Stomach (tissue), 9 donors: ENCODE data around the gene AGAP1. TPM values are rescaled to one million over a fixed set of nuclear protein-coding genes. Genes with fewer than 3 reads are reported as not detected.

Experiments
- DNase-seq, 2 donors: peaks; one replicate each; pipeline versions ENCODE4 v3.0.0 to v3.0.0-alpha.2; 2013 to 2019
- H3K27ac ChIP-seq, 5 donors: fragments of 200-600 bp in 4 of 5; sonication (generic) in 4 of 5; one replicate each; pipeline ENCODE4 v1.5.1; 2013 to 2019; ENCODE audit warnings: mild to moderate bottlenecking in 1 of 5, moderate library complexity in 1 of 5
- H3K27me3 ChIP-seq, 3 donors: fragments of 200-600 bp; sonication (generic); one replicate each; pipeline ENCODE4 v1.5.1; 2017 to 2019; ENCODE audit warnings: mixed run types in 1 of 3
- H3K36me3 ChIP-seq, 4 donors: fragments of 200-600 bp; sonication (generic); 1 replicate in 3 of 4; 2 replicates in 1 of 4; pipeline ENCODE4 v1.5.1; 2016 to 2019
- H3K4me1 ChIP-seq, 4 donors: fragments of 200-600 bp; sonication (generic); one replicate each; pipeline ENCODE4 v1.5.1; 2016 to 2019
- H3K4me3 ChIP-seq, 4 donors: fragments of 200-600 bp; sonication (generic) in 3 of 4; one replicate each; pipeline ENCODE4 v1.5.1; 2016 to 2019; ENCODE audit warnings: mild to moderate bottlenecking in 1 of 4
- H3K9me3 ChIP-seq, 4 donors: fragments of 200-600 bp; sonication (generic); one replicate each; pipeline ENCODE4 v1.5.1; 2016 to 2019
- EP300 ChIP-seq: sonication (generic); formaldehyde crosslinking; IDR thresholded peaks from one replicate; pipeline ENCODE4 v1.6.1; 2017; ENCODE audit warnings: antibody characterized with exemption
- POLR2A ChIP-seq, 4 donors: fragments of 450-650 bp; IDR thresholded peaks; one replicate each; pipeline ENCODE4 v1.6.1; 2016; ENCODE audit warnings: antibody characterized with exemption in 4 of 4, control low read depth in 2 of 4, mild to moderate bottlenecking in 1 of 4, moderate library complexity in 1 of 4
- POLR2AphosphoS5 ChIP-seq, 3 donors: sonication (generic); formaldehyde crosslinking; IDR thresholded peaks; one replicate each; pipeline ENCODE4 v1.6.1; 2016; ENCODE audit warnings: antibody characterized with exemption in 3 of 3
- WGBS, 5 donors: extraction: QIAGEN DNeasy Blood & Tissue Kit in 3 of 5; methylation state at CpG; one replicate each; pipeline versions ENCODE4 v1.1.5 to v1.1.7; 2013 to 2018; 5-methylcytosine and 5-hydroxymethylcytosine counted together
- intact Hi-C: fragments of 100-400 bp; cut with DNase I; formaldehyde crosslinking; loops from one replicate; pipeline ENCODE4 v1.15.1; 2023; ENCODE audit warnings: low total_unique reads
- polyA plus RNA-seq, 3 donors: library from polyadenylated mRNA; stranded (reverse); fragments of 200-250 nt; gene quantifications; one replicate each; pipeline ENCODE4 v1.2.3, GENCODE V29; 2013
- total RNA-seq, 5 donors: library from RNA; depleted of rRNA; stranded (reverse); fragments of >200 nt; gene quantifications; one replicate each; pipeline versions ENCODE4 v1.1.0 to v1.2.3, GENCODE V29; 2014 to 2016
- TF ChIP-seq, protein P1 (sequence below), 7 experiments: fragments of 450-650 bp in 4 of 7; fragments of 200-600 bp in 3 of 7; sonication (generic) in 3 of 7; IDR thresholded peaks; one replicate each; pipeline ENCODE4 v1.5.1; 2016 to 2019; ENCODE audit warnings: antibody characterized with exemption in 7 of 7, control low read depth in 2 of 7, mild to moderate bottlenecking in 1 of 7
- donor health status: healthy with polysubstance abuse.
- donor health status: Bipolar disorder and iron deficiency.
- donor health status: healthy.

The AGAP1 gene
- total and polyA plus RNA-seq, 8 donors: 4.2 to 139 (median 35.0) TPM

DNA sequence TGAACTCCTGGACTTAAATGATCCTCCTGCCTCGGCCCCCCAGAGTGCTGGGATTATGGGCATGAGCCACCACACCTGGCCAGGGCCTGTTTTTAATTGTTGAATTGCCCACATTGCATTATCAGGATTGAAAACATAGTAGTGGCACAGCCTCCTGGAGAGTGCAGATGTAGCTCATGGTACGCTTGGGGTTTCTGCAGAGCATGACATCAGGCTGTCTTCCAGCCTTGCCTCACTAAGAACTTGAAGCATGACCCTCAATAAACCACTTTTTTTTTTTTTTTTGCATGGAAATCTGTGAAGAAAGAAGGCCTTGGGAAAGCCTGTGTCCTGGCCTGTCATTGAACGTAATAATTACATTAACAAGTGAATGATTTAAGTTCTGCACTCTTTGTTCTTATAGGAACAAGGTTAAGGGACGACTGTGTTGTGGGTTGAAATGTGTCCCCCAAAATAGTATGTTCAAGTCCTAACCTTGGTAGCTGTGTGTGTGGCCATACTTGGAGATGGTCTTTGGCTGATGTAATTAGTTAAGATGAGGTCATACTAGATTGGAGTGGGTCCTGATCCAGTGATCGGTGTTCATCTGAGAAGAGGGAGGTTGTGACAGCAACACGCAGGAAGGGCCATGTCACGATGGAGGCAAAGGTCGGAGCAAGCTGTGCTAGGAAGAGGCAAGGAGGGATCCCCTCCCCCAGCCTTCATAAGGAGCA is 90.2 kb downstream of the AGAP1 start:
- no peak for TF ChIP-seq EP300
- TF ChIP-seq POLR2A (IDR thresholded peaks at IDR 0.05): no peak
- no peak for TF ChIP-seq POLR2AphosphoS5 (IDR thresholded peaks at IDR 0.05)
- TF ChIP-seq, protein P1, sequence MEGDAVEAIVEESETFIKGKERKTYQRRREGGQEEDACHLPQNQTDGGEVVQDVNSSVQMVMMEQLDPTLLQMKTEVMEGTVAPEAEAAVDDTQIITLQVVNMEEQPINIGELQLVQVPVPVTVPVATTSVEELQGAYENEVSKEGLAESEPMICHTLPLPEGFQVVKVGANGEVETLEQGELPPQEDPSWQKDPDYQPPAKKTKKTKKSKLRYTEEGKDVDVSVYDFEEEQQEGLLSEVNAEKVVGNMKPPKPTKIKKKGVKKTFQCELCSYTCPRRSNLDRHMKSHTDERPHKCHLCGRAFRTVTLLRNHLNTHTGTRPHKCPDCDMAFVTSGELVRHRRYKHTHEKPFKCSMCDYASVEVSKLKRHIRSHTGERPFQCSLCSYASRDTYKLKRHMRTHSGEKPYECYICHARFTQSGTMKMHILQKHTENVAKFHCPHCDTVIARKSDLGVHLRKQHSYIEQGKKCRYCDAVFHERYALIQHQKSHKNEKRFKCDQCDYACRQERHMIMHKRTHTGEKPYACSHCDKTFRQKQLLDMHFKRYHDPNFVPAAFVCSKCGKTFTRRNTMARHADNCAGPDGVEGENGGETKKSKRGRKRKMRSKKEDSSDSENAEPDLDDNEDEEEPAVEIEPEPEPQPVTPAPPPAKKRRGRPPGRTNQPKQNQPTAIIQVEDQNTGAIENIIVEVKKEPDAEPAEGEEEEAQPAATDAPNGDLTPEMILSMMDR (IDR thresholded peaks at IDR 0.05): no peak
- no peaks in the 10 kb centered on the region for H3K9me3 ChIP-seq
- intact Hi-C loops: no loop called here
- DNase-seq: no peak
- H3K36me3 ChIP-seq: no peaks in the 10 kb centered on the region
- WGBS, 5 donors: 81 to 91% (median 85%) methylated on average over 8 of the region's 8 CpGs
- H3K27me3 ChIP-seq: no peaks in the 10 kb centered on the region
- H3K4me3 ChIP-seq: no peak overlapping the region
- no peak overlapping the region for H3K27ac ChIP-seq
- peaks cover 0 to 5% (median 0%) of the 10 kb centered on the region in 4 donors for H3K4me1 ChIP-seq

DNA sequence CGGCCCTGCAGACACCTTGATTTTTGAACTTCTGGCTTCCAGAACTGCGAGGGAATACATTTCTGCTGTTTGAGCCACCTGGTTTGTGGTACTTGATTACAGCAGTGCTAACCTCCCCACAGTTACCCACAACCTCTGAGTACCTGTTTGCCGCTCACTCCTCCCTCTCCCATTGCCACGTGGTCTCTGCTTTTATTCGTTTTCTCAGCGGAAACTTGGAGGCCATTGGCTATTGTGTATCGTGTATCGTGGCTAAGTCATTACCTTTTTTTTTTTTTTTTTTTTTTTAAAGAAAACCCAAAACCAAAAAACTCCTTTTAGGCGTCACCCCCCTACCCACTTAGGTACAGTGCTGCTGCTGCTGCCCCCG is 90.8 kb downstream of the AGAP1 start:
- Histone ChIP-seq H3K27ac (no peak overlapping the region), H3K36me3 (no peaks in the 10 kb centered on the region), H3K4me3 (no peak overlapping the region), H3K9me3 (no peaks in the 10 kb centered on the region), H3K4me1 (peaks cover 0 to 5% (median 0%) of the 10 kb centered on the region in 4 donors), H3K27me3 (no peaks in the 10 kb centered on the region)
- WGBS, 5 donors: 89 to 91% (median 90%) methylated on average over 10 of the region's 10 CpGs
- intact Hi-C loops: no loop called here
- TF ChIP-seq, protein P1 (IDR thresholded peaks at IDR 0.05): no peak
- no peak for TF ChIP-seq EP300
- no peak for DNase-seq

DNA sequence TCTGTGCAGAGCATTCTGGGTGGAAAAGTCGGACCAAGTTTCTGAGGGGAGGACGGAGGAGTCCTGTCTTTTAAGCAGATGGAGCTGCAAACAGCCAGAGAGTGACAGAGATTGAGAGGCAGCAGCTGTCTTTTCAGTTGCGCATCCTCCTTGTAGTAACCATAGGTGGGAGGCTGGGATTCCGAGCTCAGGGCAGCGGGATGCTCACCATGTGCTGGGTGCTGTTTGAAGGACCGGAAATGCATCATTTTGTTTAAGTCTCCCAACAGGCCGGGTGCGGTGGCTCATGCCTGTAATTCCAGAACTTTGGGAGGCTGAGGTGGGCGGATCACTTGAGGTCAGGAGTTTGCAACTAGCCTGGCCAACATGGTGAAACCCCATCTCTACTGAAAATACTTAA is 93.4 kb downstream of the AGAP1 start:
- no peaks in the 10 kb centered on the region for H3K9me3 ChIP-seq
- H3K4me1 ChIP-seq: no peaks in the 10 kb centered on the region
- TF ChIP-seq POLR2AphosphoS5 (IDR thresholded peaks at IDR 0.05) (no peak), POLR2A (IDR thresholded peaks at IDR 0.05) (no peak), EP300 (no peak)
- TF ChIP-seq, protein P1 (IDR thresholded peaks at IDR 0.05): no peak
- H3K36me3 ChIP-seq: no peaks in the 10 kb centered on the region
- WGBS, 5 donors: 94 to 97% (median 95%) methylated on average over 6 to 9 of the region's 9 CpGs
- no peak overlapping the region for H3K27ac ChIP-seq
- intact Hi-C loops: no loop called here
- no peak overlapping the region for H3K4me3 ChIP-seq
- no peaks in the 10 kb centered on the region for H3K27me3 ChIP-seq
- no peak for DNase-seq

DNA sequence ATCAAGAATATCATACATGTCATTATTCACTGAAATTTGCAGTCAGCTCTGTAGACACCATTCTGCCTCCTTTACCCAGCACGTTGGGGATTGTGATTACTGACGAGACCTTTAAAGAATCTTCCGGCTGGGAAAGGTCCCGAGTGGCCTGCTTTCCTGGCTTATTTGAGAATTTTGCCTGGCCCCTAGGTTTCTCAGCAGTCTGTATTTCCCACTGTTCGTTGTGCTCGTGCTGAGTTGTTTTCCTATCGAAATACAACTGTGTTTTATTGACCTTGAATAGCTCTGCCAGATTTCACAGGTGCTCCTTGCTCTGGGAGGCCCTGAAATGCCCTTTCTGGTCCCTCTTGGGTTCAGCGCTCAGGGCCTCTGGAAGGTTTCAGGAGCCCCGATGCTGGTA is 94.9 kb downstream of the AGAP1 start:
- no peaks in the 10 kb centered on the region for H3K36me3 ChIP-seq
- no peak for DNase-seq
- H3K4me1 ChIP-seq: no peaks in the 10 kb centered on the region
- no peak overlapping the region for H3K27ac ChIP-seq
- no peak overlapping the region for H3K4me3 ChIP-seq
- intact Hi-C loops: no loop called here
- 56 to 64% (median 61%) methylated on average over 9 of the region's 9 CpGs for WGBS, 5 donors
- H3K9me3 ChIP-seq: no peaks in the 10 kb centered on the region
- TF ChIP-seq POLR2AphosphoS5 (IDR thresholded peaks at IDR 0.05) (no peak), POLR2A (IDR thresholded peaks at IDR 0.05) (no peak), EP300 (no peak)
- TF ChIP-seq, protein P1 (IDR thresholded peaks at IDR 0.05): no peak
- H3K27me3 ChIP-seq: no peaks in the 10 kb centered on the region
